Fibroblast of skin of back (primary cell): ENCODE measurements around the gene ELAVL2. TPM values are rescaled to one million over a fixed set of nuclear protein-coding genes. Genes with fewer than 3 reads are reported as not detected.

Experiments
- DNase-seq: peaks from one replicate; pipeline ENCODE4 v3.0.0-alpha.2; 2013
- polyA plus RNA-seq, 2 experiments: library from polyadenylated mRNA; unstranded; fragments of 120-200 nt; gene quantifications; one replicate each; pipeline ENCODE4 v1.2.1, GENCODE V29; 2013; ENCODE audit not compliant: insufficient read length in 2 of 2

Gene ELAVL2
- not detected for polyA plus RNA-seq (2013, experiment 1 of 2; ENCODE audit: insufficient read length)
- not detected for polyA plus RNA-seq (2013, experiment 2 of 2; ENCODE audit: insufficient read length)

DNA sequence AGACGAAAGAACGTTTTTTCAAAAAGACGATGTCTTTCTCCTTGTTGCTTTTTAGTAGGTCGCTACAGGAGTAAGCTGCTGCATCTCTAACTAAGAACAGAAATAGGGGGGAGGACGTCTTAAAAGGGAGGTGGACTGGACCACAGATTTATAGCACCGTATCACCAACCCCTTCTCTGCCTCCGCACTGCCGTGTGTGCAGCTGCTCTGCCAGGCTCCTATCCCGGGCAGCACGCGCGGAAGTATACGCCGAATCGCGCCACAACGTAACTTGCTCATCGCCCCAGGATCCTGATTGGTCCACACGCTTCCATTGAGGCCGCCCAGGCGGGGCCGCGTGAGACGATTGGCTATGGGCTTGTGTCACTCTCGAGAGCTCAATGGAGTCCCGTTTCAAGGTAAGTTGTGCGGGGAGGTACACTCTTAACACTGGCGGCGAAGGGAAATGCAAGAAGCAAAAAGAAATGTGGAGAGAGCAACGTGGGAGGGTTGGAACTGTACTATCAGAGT is at the start of gene ELAVL2:
ELAVL2 (minus strand) TSS at position 121 of the 510 bp plus-strand sequence. CDS start 64,006 bp downstream, outside the sequence.
- peak; percentile 87 for DNase-seq

DNA sequence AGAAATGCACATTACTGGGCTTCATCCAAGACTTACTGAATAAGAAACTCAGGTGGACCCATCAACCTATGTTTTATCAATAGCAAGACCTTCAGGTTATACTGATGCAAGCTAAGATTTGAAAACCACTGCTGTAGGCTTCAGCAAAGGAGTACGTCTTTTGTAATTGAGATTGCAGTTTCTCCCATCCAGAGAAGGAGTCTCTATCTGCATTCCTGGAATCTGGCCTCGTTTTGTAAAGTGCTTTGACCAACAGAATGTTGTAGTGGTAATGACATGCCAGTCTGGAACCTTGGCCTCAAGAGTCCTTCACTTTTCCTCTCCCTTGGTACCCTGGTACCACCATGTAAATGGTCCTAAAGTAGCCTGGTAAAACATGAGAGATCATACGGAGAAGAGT is 32.2 kb upstream of the ELAVL2 start:
- no peak for DNase-seq

DNA sequence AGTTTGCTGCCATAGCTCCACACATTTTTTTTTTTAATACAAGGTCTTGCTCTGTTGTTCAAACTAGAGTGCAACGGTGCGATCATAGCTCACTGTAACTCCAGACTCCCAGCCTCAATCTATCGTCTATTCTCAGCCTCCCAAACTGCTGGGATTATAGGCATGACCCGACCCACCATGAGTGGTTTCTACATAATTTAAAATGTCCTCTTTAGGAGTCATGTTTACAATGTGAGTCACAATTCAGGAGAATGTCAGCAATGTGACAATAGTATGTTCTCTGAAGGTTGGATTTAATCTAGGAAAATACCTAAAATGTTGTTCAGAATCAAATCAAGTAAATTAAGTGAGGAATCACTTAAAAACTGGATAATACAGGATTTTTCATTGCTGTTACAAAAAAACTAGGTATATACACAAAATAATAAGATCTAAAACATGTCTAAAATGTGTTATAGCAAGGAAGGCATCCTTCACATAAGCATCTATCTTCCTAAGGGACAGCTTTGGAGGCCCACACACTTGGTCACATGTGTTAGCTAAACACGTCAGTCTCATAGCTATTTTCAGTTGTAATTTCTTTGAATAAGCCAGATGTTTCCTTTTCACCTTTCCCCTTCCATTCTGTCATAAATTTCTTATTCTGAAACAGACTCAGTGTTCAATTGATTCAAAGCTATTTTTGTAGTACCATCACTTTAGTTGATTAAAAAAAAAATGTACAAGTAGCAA is 30.0 kb upstream of the ELAVL2 start:
- no peak for DNase-seq

DNA sequence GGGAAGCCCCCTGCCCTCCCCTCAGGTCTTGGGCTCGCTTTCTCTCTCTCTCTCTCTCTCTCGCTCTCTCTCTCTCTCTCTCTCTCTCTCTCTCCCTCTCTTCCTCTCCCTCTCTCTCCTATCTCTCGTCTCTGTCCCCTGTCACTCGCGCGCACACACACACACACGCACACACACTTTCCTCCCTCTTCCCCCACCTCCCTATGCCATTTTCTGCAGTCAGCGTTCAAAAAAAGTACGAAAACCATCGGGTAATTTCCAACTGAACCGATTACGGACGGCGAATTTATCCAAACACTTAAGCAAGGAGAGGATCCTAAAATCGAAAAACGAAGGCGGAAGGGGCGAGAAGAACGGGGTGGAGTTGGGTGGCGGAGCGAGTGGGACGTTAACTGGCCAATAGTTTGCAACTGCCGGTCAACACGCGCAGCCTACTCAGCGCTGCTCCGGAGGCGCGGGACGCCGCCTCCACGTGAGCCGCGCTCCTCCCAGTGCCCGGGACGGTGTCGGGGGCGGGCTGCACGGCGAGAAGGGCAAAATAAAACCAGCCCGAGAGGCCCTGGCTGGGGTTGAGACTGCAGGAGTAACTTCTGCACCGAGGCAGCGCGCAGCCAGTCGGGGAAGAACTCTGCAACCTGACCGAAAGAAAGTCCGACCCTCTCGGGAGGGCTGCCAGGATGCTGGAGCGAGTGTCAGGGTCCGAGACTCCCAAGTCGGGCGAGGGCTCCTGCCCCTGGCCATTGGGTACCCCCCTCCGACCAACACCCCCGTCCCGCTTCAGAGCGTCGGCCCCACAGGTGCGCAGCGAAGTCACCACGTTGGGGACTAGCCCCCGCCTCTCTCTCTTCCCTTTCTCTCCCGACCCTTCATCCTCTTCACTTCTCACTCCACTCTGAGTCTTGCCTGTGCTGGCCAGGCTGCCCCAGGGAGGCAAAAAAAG is 24.9 kb upstream of the ELAVL2 start:
- no peak for DNase-seq

DNA sequence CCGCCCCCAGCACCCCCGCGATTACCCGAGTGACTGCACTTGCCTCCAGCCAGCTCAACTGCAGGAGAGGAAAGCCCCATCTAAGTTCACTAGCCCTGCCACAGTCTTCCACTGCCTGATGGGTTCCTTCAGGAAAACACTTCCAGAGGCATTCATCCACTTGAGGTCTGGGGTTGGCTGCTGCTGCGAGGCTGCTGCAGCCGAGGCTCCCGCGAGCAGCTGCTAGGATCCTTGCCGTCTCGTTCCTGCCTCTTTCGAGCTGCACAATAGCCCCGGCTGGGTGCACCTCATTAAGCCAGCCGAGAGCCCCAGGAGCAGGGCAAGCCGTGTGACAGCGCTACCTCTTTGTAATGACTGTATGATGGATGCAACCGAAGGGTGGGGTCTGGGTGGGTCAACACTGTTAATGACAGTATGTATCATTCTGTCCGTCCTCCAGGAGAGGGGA is 24.2 kb upstream of the ELAVL2 start:
- no peak for DNase-seq

DNA sequence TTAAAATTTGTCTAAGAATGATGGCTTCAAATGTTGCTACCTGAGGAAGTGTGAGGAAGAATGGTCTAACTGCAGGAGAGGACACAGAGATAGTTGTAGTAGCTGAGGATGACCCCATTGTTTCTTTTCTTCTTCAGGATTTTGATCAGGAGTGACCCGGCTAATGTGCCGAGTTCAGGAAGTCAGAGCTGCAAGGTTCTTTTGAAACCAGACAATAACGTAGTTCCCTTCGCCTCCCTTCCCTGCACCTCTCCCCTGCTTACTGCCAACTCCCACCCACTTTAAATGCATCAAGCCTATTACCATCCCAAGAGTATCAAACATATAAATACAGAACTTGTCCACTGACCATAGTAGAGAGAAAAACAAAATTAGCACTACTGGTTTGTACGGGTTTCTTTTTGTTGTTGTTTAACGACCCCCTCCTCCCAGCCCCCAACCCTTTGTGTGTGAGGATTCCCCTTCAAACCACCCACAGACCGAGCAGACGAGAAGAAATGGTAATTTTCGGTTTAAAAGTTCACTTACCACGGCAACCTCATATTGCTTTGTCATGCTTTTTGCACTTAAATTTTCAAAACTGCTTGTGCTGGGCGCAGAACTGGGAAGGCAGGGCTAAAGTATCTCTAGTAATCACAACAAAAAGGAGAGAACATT is 23.5 kb upstream of the ELAVL2 start:
- no peak for DNase-seq

DNA sequence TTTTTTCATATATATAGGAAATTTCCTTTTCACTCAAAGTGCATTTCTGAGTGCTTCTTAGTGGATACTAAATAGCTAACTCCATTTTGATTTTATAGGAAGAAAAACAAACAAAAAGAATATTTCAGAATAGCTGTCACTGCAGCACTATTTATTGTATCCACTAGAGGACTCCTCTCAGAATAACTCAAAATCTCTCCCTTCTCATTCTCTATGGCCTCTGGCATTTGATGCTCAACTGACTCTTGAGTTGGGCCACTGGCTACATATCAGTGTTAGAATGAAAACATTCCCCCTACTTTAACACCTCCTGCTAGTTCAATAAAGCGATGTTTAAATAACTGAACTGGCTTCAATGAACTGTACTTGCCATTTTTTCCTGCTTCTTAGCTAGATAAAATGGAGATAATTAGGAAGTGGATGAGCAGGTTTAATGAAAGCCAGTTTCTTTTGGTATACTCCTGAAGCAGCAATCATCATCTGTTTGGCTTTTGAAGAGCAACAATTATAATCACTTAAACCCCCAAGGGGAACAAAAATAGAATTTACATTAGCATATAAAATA is 16.6 kb upstream of the ELAVL2 start:
- no peak for DNase-seq

DNA sequence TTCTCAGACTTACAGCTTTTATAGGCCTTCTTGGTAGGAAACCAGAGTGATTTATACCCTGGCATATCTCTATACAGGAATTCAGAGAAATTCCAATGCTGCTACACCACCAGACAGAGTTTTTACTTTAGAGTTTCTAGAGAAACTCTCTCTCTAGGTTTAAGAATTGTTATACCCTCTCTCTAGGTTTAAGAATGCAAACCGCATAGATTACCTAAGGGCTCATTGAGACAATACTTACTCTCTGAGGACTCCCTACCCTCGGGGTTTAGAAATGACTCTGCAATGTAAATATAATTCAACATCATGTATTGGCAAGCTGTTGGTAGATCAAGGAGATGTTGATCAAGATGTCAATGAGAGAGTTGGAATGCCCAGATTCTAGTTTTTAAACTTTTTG is 15.3 kb upstream of the ELAVL2 start:
- DNase-seq = no peak

DNA sequence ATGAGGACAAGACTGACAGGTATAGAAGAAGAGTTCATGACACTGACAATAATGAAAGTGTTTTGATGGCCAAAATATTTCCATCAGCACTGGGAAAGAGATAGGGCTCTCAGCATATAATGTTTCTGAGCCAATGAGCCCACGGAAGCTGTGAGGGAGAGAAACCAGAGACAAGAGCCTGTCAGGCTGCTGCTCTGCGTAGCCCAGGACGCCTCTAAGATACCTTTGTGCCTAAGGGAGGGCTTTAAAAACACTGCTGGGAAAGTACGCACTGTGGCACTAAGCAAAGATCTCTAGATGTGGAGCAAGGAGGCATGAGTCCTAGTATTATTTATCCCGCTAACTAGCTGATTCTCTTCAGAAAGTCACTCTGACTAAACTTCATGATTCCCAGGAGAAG is 11.0 kb upstream of the ELAVL2 start:
- no peak for DNase-seq

DNA sequence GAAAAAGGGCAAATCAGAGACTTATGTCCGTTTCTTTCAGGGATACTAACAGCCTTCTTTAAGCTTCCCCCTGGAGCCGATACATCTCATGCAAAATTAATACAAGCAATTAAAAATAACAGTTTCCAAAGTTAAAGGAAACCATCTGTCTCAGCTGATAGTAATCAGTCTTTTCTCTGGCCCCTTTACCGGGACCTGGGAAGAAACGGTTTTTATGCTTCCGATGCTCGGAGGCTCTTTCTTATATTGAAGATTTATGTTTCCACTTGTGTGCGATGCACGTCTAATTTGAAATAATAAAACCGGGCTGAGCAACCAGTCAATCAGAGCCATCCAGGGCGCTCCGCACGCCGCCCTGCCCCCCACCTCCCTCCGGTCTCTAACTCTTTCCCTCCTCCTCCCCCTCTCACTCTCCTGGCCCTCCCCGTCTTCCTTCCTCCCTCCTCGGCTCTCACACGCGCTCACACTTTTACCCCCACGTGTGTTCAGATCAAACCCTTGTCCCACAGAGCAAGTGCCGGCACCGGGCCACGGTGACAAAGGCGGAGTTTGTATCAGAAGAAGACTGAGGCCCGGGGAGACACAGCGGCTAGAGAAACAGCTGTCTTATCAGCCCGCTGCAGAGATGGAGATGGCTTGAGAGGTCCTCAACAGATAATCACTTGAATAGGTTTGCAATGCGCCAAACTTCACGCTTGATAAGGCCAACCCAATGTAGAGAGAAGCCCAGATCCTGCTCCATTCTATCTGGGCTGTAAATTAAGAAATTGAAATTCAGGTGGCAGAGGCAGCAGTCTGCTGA is 5.1 kb upstream of the ELAVL2 start:
- no peak for DNase-seq

DNA sequence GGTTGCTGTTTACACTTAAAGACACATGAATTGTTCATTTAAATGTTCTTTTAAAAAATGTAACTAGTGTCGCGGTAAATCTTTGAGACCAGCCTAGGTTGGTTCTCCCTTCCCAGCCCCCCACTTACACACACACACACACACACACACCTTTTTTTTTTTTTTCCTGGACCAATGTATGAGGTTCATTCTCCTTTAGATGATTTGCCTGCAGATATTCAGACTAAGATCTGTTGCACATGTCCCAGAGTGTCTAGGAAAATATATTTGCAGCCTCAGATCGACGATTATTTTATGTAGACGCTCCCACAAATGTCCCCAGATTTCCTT is 4.4 kb upstream of the ELAVL2 start:
- DNase-seq = no peak

DNA sequence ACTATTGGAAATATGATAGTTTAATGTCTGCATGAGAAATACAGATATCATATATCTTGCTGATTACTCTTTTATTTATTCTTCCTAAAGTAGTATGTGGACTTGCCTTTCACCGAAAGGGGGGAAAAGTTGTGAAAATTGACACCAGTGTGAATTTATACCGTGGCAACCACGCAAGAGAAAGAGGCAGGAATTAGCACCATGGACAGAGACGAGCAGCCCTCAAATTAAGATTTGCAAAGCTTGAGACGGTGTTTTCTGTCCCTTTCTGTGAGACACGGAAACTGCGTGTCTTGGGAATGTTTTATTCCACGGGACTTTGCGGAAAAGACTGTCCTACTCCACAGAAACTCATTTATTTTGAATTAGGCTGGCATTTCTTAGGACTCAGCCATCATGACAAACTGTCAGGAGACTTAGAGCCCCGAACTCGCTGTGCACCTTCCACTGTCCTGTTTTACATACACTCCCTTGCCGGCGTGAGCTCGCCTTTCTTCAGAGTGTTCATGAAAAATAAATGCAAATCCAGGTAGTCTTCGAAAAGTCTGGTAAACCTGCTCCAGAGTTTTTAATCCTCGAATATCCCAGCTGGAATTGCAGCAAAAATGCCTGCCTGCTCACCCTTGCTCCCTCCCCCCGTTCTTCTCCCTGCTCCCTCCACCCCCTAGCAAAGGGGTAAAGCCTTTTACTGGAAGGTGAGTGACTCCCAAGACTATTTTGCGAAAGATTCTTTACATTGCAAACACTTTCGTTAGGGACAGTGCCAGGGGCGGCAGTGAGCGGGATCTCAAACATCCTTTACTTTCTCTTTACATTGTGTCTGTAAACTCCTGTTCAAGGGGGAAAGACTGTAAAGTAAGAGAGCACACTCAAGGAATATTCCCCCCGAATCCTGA is 3.8 kb upstream of the ELAVL2 start:
- DNase-seq = peak; percentile 12

DNA sequence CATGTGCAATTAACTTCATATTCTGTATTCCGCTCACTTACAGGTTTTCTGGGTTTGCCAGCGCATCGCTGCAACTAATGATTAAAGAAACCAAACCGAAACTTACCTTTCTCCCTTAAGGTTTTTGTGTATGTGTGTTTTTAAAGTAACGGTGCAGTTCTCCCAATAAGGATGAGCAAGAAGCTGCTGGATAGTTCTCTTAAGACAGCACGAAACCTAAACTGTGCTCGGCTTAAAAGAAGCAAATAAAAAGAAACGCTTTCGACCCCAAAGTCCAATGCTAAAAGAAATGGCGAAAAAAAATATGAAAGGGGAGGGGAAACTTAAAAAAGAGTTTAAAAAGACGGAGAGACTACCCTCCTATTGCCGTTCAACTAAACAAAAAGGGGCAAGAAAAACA is 340 bp downstream of the ELAVL2 start:
- no peak for DNase-seq

DNA sequence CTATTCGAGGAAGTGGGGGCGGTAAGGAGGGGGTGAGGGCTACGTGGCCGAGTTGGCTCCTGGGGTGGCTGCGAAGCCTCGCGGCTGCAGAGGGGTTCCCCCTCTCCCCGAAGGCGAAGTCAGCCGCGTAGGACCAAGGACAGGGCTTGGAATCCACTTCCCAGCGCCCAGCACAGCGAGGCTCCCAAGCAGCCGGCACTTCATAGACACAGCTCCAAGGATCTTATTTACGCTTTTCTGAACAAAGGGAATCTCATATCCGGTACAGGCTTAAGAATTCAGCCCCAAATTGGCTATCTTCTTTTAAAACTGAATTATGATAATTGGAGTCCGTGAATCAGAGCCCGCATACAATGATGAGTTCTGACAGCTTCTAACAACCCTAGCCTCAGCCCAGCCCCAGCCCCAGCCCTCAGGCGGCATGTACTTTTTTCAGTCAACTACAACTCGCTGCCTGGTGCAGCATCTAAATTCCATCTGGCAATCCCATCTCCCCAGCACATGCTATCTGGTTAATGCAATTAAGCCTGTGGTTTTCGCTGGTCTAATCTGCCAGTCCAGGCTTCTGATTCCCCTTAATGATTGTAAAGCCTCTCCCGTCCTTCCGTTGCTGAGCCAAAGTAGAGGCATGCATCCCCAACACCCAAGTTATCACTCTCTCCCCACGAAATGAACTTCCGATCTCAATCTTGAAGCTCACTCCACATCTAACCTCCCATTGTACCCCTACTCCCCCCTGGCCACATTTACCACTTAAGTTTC is 1.0 kb downstream of the ELAVL2 start:
- DNase-seq = no peak

DNA sequence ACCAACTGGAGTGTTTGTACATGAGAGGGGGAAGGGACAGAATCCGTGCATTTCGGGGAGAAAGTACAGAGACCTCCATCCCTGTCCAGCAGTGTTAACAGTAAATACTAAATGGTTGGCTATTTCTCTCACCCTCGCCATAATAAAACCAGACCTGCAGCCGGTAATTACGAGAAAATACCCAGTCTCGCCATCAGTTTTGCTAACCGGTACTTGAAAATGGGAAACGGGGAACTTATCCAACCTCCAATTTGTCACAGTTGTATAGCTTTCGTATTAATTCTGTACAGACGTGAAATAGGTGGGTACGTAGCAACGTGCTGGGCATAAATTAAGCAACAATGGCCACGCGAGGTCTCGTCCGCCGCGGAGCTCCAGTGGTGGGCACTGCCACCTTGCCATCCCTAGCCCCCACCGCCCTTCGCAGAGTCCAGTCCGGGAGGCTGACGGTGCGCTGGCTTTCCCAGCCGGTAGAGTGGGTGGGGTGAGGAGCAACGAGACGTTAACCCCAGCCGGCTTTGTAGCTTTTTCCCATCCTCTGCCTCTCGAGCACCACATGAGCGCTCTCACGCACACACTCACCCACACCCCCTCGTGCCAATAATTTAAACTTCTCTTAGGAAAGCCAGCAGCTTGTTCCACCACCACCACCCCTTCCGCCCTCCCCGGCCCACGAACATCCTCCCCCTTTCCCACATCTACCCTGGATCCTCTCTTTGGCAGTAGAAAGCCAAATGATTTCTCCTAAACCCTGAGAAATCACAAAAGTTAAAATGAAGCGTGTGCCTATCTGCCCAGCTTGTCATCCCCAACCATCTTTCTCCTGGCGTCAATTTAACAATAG is 1.8 kb downstream of the ELAVL2 start:
- DNase-seq = no peak

DNA sequence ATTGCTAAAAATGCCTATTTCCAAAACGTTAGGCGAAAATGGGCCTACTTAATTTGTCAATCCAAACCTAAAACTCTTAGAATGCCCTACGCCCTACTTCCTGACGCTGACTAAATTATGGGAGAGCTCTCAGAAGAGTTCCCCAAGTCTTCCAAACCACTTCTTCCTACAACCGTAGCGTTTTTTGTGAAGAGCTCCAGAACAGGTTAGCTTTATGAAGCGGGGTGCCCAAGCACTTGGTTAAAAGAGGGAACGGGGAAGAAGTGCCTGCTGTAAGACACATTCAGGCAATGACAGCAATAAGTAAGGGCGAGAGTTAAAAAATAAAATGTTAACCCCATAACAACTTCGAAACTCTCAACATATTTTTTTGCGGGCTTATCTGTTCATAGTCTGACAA is 2.8 kb downstream of the ELAVL2 start:
- no peak for DNase-seq

DNA sequence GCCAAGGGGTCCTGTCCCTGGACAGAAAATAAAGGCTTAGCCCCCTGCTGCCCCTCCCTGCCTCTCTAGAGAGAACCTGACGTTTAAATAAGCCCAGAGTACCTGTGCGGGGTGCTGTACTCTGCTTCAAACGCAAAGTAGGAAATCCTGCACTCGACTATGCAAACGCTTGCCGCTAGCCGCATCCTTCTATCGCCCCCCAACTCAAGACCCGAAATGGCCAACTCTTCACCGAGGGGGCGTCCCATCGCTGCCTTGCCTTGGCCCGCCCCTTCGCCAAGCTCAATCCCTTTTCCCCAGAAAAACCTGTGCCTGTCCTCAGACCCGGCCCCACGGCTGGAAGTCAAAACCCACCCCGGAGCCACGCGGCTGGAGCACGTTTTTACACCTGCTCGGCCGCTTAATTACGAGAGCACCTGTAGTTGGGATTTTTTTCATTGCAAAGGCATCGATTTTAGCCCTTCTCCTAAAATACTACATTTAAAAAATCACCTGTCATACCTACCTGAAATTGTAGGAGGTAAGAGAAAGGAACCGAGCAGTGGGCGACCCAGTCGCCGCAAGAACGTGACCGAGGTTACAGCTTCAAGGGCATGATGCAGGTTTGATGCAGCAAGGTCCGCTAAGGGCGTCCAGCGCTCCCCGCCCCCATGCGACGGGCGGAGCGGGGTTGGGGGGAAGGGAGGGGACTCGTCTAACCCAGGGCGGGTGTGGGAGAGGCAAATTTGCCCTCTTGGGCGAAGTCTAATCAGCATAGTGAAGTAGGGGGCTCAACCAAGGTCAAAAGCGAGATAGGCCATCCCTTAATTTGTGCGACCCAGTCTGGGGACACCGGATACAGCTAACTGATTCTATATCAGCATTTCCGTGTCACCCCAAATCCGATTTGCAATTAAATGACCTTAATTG is 3.5 kb downstream of the ELAVL2 start:
- DNase-seq = no peak
